LHCN-M2 (cell line): ENCODE results near the gene CCDC148. TPM values are rescaled to one million over a fixed set of nuclear protein-coding genes. Genes with fewer than 3 reads are reported as not detected.

Experiments
- DNase-seq: peaks from one replicate; pipeline ENCODE4 v3.0.0-alpha.2; 2012; ENCODE audit warnings: low read depth
- total RNA-seq: library from RNA; depleted of rRNA; stranded (reverse); fragments of >200 nt; gene quantifications from 2 replicates; pipeline ENCODE4 v1.2.3, GENCODE V29; 2014

Gene CCDC148
- total RNA-seq, 1 experiment from 2014 or later: 0.29 TPM

GRCh38 chr2:158178646-158179045 is 277.9 kb downstream of the CCDC148 start:
- no peak for DNase-seq

GRCh38 chr2:158174956-158175355 is 281.6 kb downstream of the CCDC148 start:
- no peak for DNase-seq

- DNase-seq: no peak
Measured at GRCh38 chr2:158174495-158174894, 282.1 kb downstream of the CCDC148 start.

- DNase-seq: no peak
Measured at GRCh38 chr2:158172719-158173118, 283.8 kb downstream of the CCDC148 start.

- no peak for DNase-seq
Measured at GRCh38 chr2:158154596-158154995, 302.0 kb downstream of the CCDC148 start.

- DNase-seq: peak; percentile 2
Measured at GRCh38 chr2:158153270-158154015, 303.1 kb downstream of the CCDC148 start.

- no peak for DNase-seq
Measured at GRCh38 chr2:158144914-158145625, 311.5 kb downstream of the CCDC148 start.

- DNase-seq: no peak
Measured at GRCh38 chr2:158143703-158144360, 312.7 kb downstream of the CCDC148 start.

- DNase-seq: no peak
Measured at GRCh38 chr2:158142568-158143332, 313.8 kb downstream of the CCDC148 start.

- no peak for DNase-seq
Measured at GRCh38 chr2:158142165-158142564, 314.4 kb downstream of the CCDC148 start.

GRCh38 chr2:158140201-158140600 is 316.4 kb downstream of the CCDC148 start:
- no peak for DNase-seq

GRCh38 chr2:158138255-158138654 is 318.3 kb downstream of the CCDC148 start:
- DNase-seq: no peak

GRCh38 chr2:158135096-158135495 is 321.5 kb downstream of the CCDC148 start:
- DNase-seq: no peak

- DNase-seq: no peak
Measured at GRCh38 chr2:158134655-158135054, 321.9 kb downstream of the CCDC148 start.

GRCh38 chr2:158134055-158134454 is 322.5 kb downstream of the CCDC148 start:
- DNase-seq: no peak

GRCh38 chr2:158131919-158132566 is 324.5 kb downstream of the CCDC148 start:
- no peak for DNase-seq

GRCh38 chr2:158131483-158131912 is 325.1 kb downstream of the CCDC148 start:
- DNase-seq: no peak

- DNase-seq: no peak
Measured at GRCh38 chr2:158130832-158131473, 325.6 kb downstream of the CCDC148 start.

GRCh38 chr2:158129037-158129436 is 327.5 kb downstream of the CCDC148 start:
- DNase-seq: no peak

GRCh38 chr2:158128168-158128973 is 328.2 kb downstream of the CCDC148 start:
- DNase-seq: no peak
